Thyroid gland (tissue), 4 donors: Measurements from ENCODE around the gene CYP3A7. TPM values are rescaled to one million over a fixed set of nuclear protein-coding genes. Genes with fewer than 3 reads are reported as not detected.
"Not testable (repeated sequence)": the region's sequence is repeated elsewhere in the genome, so short reads cannot be mapped to it uniquely, and the experiment has no call there.

ENCODE experiments used
- DNase-seq, 2 donors: peaks; one replicate each; pipeline ENCODE4 v3.0.0-alpha.2; 2019
- H3K27ac ChIP-seq, 3 donors: fragments of 200-600 bp; sonication (generic); 1 replicate in 2 of 3; 2 replicates in 1 of 3; pipeline ENCODE4 v1.5.1; 2016 to 2019; ENCODE audit warnings: mild to moderate bottlenecking in 1 of 3, moderate library complexity in 1 of 3
- H3K27me3 ChIP-seq: fragments of 200-600 bp; sonication (generic); one replicate; pipeline ENCODE4 v1.5.1; 2019
- H3K36me3 ChIP-seq, 2 donors: fragments of 200-600 bp; sonication (generic); one replicate each; pipeline ENCODE4 v1.5.1; 2016 to 2019
- H3K4me1 ChIP-seq, 2 donors: fragments of 200-600 bp; sonication (generic); one replicate each; pipeline ENCODE4 v1.5.1; 2017 to 2019
- H3K4me3 ChIP-seq, 3 donors: fragments of 200-600 bp; sonication (generic); replicated peaks in 1 of 3; 1 replicate in 2 of 3; 2 replicates in 1 of 3; pipeline ENCODE4 v1.5.1; 2016; ENCODE audit warnings: mild to moderate bottlenecking in 1 of 3
- H3K9me3 ChIP-seq: fragments of 200-600 bp; sonication (generic); one replicate; pipeline ENCODE4 v1.5.1; 2017
- POLR2A ChIP-seq, 2 donors: fragments of 450-650 bp; IDR thresholded peaks; one replicate each; pipeline ENCODE4 v1.6.1; 2017; ENCODE audit warnings: antibody characterized with exemption in 2 of 2, mild to moderate bottlenecking in 2 of 2, moderate library complexity in 1 of 2
- WGBS, 2 donors: methylation state at CpG; one replicate each; pipeline ENCODE4 v1.1.5; 2017; 5-methylcytosine and 5-hydroxymethylcytosine counted together
- intact Hi-C: fragments of 100-400 bp; cut with DNase I; formaldehyde crosslinking; loops from one replicate; pipeline ENCODE4 v1.15.1; 2023
- small RNA-seq: library from RNA; depleted of rRNA; stranded (forward); fragments of <200 nt; gene quantifications from one replicate; pipeline ENCODE3, GENCODE V24; 2016
- total RNA-seq, 4 donors: library from RNA; depleted of rRNA; stranded (reverse); fragments of >200 nt; gene quantifications; one replicate each; pipeline ENCODE4 v1.2.3, GENCODE V29; 2016
- TF ChIP-seq, protein P1 (sequence below), 6 experiments: fragments of 200-600 bp in 3 of 6; fragments of 450-650 bp in 3 of 6; sonication (generic) in 3 of 6; IDR thresholded peaks; one replicate each; pipeline ENCODE4 v1.5.1; 2016 to 2019; ENCODE audit warnings: antibody characterized with exemption in 6 of 6, mild to moderate bottlenecking in 2 of 6, inconsistent platforms in 1 of 6, moderate library complexity in 1 of 6

Gene CYP3A7
- total RNA-seq, 4 donors from 2014 or later: not detected

GRCh38 chr7:99666013-99666395 is 69.0 kb downstream of the CYP3A7 start:
- Histone ChIP-seq H3K9me3 (no peaks in the 10 kb centered on the region), H3K4me3 (no peak overlapping the region), H3K36me3 (no peaks in the 10 kb centered on the region), H3K4me1 (no peaks in the 10 kb centered on the region), H3K27ac (no peak overlapping the region), H3K27me3 (no peaks in the 10 kb centered on the region)
- intact Hi-C loops: no loop called here
- 89 to 91% methylated on average over 1 of the region's 1 CpG for WGBS, 2 donors
- TF ChIP-seq POLR2A (IDR thresholded peaks at IDR 0.05): no peak
- TF ChIP-seq, protein P1, sequence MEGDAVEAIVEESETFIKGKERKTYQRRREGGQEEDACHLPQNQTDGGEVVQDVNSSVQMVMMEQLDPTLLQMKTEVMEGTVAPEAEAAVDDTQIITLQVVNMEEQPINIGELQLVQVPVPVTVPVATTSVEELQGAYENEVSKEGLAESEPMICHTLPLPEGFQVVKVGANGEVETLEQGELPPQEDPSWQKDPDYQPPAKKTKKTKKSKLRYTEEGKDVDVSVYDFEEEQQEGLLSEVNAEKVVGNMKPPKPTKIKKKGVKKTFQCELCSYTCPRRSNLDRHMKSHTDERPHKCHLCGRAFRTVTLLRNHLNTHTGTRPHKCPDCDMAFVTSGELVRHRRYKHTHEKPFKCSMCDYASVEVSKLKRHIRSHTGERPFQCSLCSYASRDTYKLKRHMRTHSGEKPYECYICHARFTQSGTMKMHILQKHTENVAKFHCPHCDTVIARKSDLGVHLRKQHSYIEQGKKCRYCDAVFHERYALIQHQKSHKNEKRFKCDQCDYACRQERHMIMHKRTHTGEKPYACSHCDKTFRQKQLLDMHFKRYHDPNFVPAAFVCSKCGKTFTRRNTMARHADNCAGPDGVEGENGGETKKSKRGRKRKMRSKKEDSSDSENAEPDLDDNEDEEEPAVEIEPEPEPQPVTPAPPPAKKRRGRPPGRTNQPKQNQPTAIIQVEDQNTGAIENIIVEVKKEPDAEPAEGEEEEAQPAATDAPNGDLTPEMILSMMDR (IDR thresholded peaks at IDR 0.05): no peak
- DNase-seq: no peak

DNA sequence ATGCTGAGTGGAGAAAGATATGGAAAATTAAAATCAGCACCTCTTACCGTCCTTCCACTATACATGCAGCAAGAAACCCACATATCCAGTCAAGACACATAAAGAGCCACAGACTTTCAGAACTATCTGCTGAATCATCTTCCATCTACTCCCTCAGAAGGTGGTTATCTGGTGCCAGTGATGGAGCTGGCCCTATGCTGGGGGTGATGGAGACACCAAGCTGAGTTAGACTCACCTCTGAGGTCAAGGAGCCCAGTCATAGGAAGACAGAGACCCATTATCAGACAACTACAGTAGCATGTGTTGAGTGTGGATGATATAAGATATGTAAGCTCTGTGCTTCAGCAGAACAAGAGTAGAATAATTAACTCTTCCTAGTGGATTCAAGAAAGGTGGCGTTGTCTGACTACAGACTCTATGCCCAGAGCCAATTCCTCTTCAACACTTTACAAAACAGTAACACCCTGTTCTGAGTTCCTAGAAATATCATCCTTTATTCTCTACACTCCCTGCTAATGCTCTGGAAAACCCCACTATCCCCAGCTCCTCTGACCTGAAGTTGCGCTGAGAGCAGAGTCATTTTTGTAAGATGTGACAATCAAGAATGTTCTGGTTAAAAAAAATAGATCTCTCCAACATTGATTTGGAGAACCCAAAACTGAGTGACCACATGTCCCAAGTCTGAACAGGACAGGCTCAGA is 69.5 kb downstream of the CYP3A7 start:
- Histone ChIP-seq H3K27ac (no peak overlapping the region), H3K4me1 (no peaks in the 10 kb centered on the region), H3K9me3 (no peaks in the 10 kb centered on the region), H3K36me3 (no peaks in the 10 kb centered on the region), H3K27me3 (no peaks in the 10 kb centered on the region), H3K4me3 (no peak overlapping the region)
- TF ChIP-seq, protein P1 (IDR thresholded peaks at IDR 0.05): no peak
- no peak for TF ChIP-seq POLR2A (IDR thresholded peaks at IDR 0.05)
- intact Hi-C loops: no loop called here
- 97 to 99% methylated on average over 3 of the region's 3 CpGs for WGBS, 2 donors
- no peak for DNase-seq

- WGBS, 2 donors: 91 to 96% methylated on average over 5 of the region's 5 CpGs
Observed at GRCh38 chr7:99657879-99658278, 77.1 kb downstream of the CYP3A7 start.

More at GRCh38 chr7:99657879-99658278, 77.1 kb downstream of the CYP3A7 start:
- H3K9me3 ChIP-seq, H3K27ac ChIP-seq, H3K27me3 ChIP-seq, DNase-seq, H3K4me3 ChIP-seq, intact Hi-C loops, H3K36me3 ChIP-seq, H3K4me1 ChIP-seq: not testable (repeated sequence)

Small RNA genes within 50 kb of the gene (small RNA-seq; reads per million reads assigned to genes)
- not detected for gene CYP3A51P
- not detected for gene CYP3A7-CYP3A51P

Other genes starting within 250 kb of the CYP3A7 start
- gene ZNF394, start 234.9 kb downstream of the CYP3A7 start, total RNA-seq: 10 to 100 TPM; 39.5 to 61.4 (median 46.1) TPM
- gene ZKSCAN5, start 230.5 kb downstream of the CYP3A7 start, total RNA-seq: 10 to 100 TPM in 2 of 4 donors, 1 to 10 TPM in 2; 8.7 to 14.1 (median 9.7) TPM
- gene FAM200A, start 183.1 kb downstream of the CYP3A7 start, total RNA-seq: 10 to 100 TPM in 1 of 4 donors, 1 to 10 TPM in 3; 4.4 to 10.6 (median 7.4) TPM
- 100 to 1,000 TPM; 113 to 144 (median 118) TPM for gene ZNF655, start 176.6 kb downstream of the CYP3A7 start, total RNA-seq
- 1 to 10 TPM; 1.1 to 3.2 (median 2.3) TPM for gene TMEM225B, start 136.9 kb downstream of the CYP3A7 start, total RNA-seq
- gene ZSCAN25, start 118.2 kb downstream of the CYP3A7 start, total RNA-seq: 10 to 100 TPM; 17.5 to 32.4 (median 23.8) TPM
- 1 to 10 TPM in 1 of 4 donors, under 1 TPM in 3; 0.24 to 1.2 (median 0.73) TPM for gene CYP3A5, start 55.2 kb downstream of the CYP3A7 start, total RNA-seq
- gene CYP3A4, start 49.0 kb upstream of the CYP3A7 start, total RNA-seq: not detected
- not detected for gene CYP3A43, start 92.8 kb upstream of the CYP3A7 start, total RNA-seq
- 1 to 10 TPM in 1 of 4 donors, under 1 TPM in 1, not detected in 2; 0.45 to 1.2 TPM for gene OR2AE1, start 141.8 kb upstream of the CYP3A7 start, total RNA-seq
- gene TRIM4, start 184.3 kb upstream of the CYP3A7 start, total RNA-seq: 10 to 100 TPM; 39.7 to 78.1 (median 59.3) TPM
- not detected for gene GJC3, start 194.4 kb upstream of the CYP3A7 start, total RNA-seq
- gene AZGP1, start 240.8 kb upstream of the CYP3A7 start, total RNA-seq: 1 to 10 TPM in 3 of 4 donors, not detected in 1; 1.6 to 3.5 (median 3.1) TPM